PC-3 (cell line): Measurements from ENCODE around the gene SERGEF. TPM values are rescaled to one million over a fixed set of nuclear protein-coding genes. Genes with fewer than 3 reads are reported as not detected.

Source experiments
- ATAC-seq: fragments of 200-7000 bp; cut with Tn5 transposase; 2 replicates; pipeline ENCODE4 v1.9.1; 2020; ENCODE audit warnings: mild to moderate bottlenecking, moderate library complexity
- BruUV-seq: library from RNA; stranded (reverse); fragments of 400-500 nt; replicated peaks from 2 replicates; lab custom pipeline; 2021; lab: Mats Ljungman, UMichigan
- CTCF ChIA-PET: fragments of 300-600 bp; sonication (Branson Sonifier 250); formaldehyde crosslinking; loops from one replicate; lab custom pipeline; 2022; ENCODE audit warnings: antibody characterized with exemption; lab: Charles Lee
- POLR2A ChIA-PET: fragments of 300-600 bp; sonication (Branson Sonifier 250); formaldehyde crosslinking; loops from one replicate; lab custom pipeline; 2022; ENCODE audit warnings: antibody characterized with exemption; ENCODE audit not compliant: unreplicated experiment; lab: Charles Lee
- DNase-seq: peaks from one replicate; pipeline ENCODE4 v3.0.0-alpha.2; 2015
- H2AFZ ChIP-seq: fragments of 300-600 bp; sonication (generic); 2 replicates; pipeline ENCODE4 v1.6.0; 2016; ENCODE audit warnings: antibody characterized with exemption, low read length
- H3F3A ChIP-seq: fragments of 300-600 bp; sonication (generic); one replicate; pipeline ENCODE4 v1.6.0; 2017; ENCODE audit warnings: antibody characterized with exemption, low read length, control low read depth, mild to moderate bottlenecking; ENCODE audit not compliant: unreplicated experiment
- H3K27ac ChIP-seq: fragments of 300-600 bp; sonication (generic); 2 replicates; pipeline ENCODE4 v1.5.1; 2016; ENCODE audit warnings: mild to moderate bottlenecking, low read length
- H3K27me3 ChIP-seq: fragments of 300-600 bp; sonication (generic); 2 replicates; pipeline ENCODE4 v1.6.1; 2016; ENCODE audit warnings: low read length, mixed read lengths
- H3K36me3 ChIP-seq: fragments of 300-600 bp; sonication (generic); 2 replicates; pipeline ENCODE4 v1.6.1; 2016; ENCODE audit warnings: low read depth, mixed run types, low read length, mixed read lengths
- H3K4me1 ChIP-seq: fragments of 300-600 bp; sonication (generic); 2 replicates; pipeline ENCODE4 v1.5.1; 2016; ENCODE audit warnings: low read length; ENCODE audit not compliant: insufficient read depth
- H3K4me2 ChIP-seq: fragments of 300-600 bp; sonication (generic); 2 replicates; pipeline ENCODE4 v1.6.0; 2016; ENCODE audit warnings: low read length
- H3K4me3 ChIP-seq: fragments of 300-600 bp; sonication (generic); 2 replicates; pipeline ENCODE4 v1.5.1; 2016; ENCODE audit warnings: mild to moderate bottlenecking, low read length, mixed read lengths
- H3K79me2 ChIP-seq: fragments of 300-600 bp; sonication (generic); 2 replicates; pipeline ENCODE4 v1.6.1; 2017; ENCODE audit warnings: low read length, mixed read lengths
- H3K9ac ChIP-seq: fragments of 300-600 bp; sonication (generic); 2 replicates; pipeline ENCODE4 v1.6.0; 2016; ENCODE audit warnings: mild to moderate bottlenecking, low read length
- H3K9me2 ChIP-seq: fragments of 300-600 bp; sonication (generic); replicated peaks from 2 replicates; pipeline ENCODE4 v1.6.1; 2016; ENCODE audit warnings: mixed run types, low read length, mixed read lengths
- H3K9me3 ChIP-seq: fragments of 300-600 bp; sonication (generic); 2 replicates; pipeline ENCODE4 v1.6.1; 2016; ENCODE audit warnings: low read length, mixed read lengths
- H4K20me1 ChIP-seq: fragments of 300-600 bp; sonication (generic); 2 replicates; pipeline ENCODE4 v1.6.1; 2016; ENCODE audit warnings: low read length, mixed read lengths
- CTCF ChIP-seq: fragments of 300-600 bp; sonication (generic); conservative IDR thresholded peaks from 2 replicates; pipeline ENCODE4 v1.5.1; 2017; ENCODE audit warnings: antibody characterized with exemption, low read depth, mild to moderate bottlenecking, low read length
- EZH2 ChIP-seq: fragments of 300-600 bp; sonication (generic); IDR thresholded peaks from one replicate; pipeline ENCODE4 v1.6.1; 2017; ENCODE audit warnings: antibody characterized with exemption, mild to moderate bottlenecking, low read length; ENCODE audit not compliant: unreplicated experiment
- EZH2phosphoT487 ChIP-seq: fragments of 300-600 bp; sonication (generic); IDR thresholded peaks from 2 replicates; pipeline ENCODE4 v1.6.1; 2018; ENCODE audit warnings: mild to moderate bottlenecking, antibody characterized with exemption, low read length, borderline replicate concordance
- intact Hi-C: fragments of 100-400 bp; cut with micrococcal nuclease; formaldehyde crosslinking; loops from 2 replicates; pipeline ENCODE4 v1.9.0; 2023
- total RNA-seq: library from RNA; depleted of rRNA; stranded (reverse); fragments of >200 nt; gene quantifications from 2 replicates; pipeline ENCODE4 v1.2.3, GENCODE V29; 2014

Gene SERGEF
- total RNA-seq, 1 experiment from 2014 or later: 13.7 TPM

GRCh38 chr11:17813391-17814059 lies 199.3 kb downstream of the SERGEF start:
- intact Hi-C loops: no loop called here
- H3K27ac ChIP-seq: peak overlapping the region; percentile 17; the same call in 1 of the 2 replicates
- CTCF ChIA-PET: no interaction called here

GRCh38 chr11:17812865-17813187 lies 200.0 kb downstream of the SERGEF start:
- H3K9me2 ChIP-seq: no peaks in the 10 kb centered on the region
- H3K9me3 ChIP-seq: no peaks in the 10 kb centered on the region
- ChIA-PET POLR2A (no interaction called here), CTCF (no interaction called here)
- H3K27me3 ChIP-seq: no peaks in the 10 kb centered on the region
- H3K4me3 ChIP-seq: no peak overlapping the region
- H2AFZ ChIP-seq: no peak overlapping the region
- H3K79me2 ChIP-seq: no peaks in the 10 kb centered on the region
- DNase-seq: no peak
- peaks cover 38% of the 10 kb centered on the region for H3K4me1 ChIP-seq
- peak overlapping the region; percentile 17; the same call in 1 of the 2 replicates for H3K27ac ChIP-seq
- TF ChIP-seq EZH2 (no peak), CTCF (no peak), EZH2phosphoT487 (no peak)
- intact Hi-C loops: no loop called here
- ATAC-seq: no peak
- no peaks in the 10 kb centered on the region for H3F3A ChIP-seq
- no peak overlapping the region for H3K9ac ChIP-seq
- no TSS peak for BruUV-seq
- H4K20me1 ChIP-seq: no peaks in the 10 kb centered on the region
- peak overlapping the region; percentile 21; the same call in 1 of the 2 replicates for H3K4me2 ChIP-seq
- H3K36me3 ChIP-seq: no peaks in the 10 kb centered on the region

More at GRCh38 chr11:17813391-17814059, 199.3 kb downstream of the SERGEF start:
- no peaks in the 10 kb centered on the region for H3F3A ChIP-seq
- POLR2A ChIA-PET: no interaction called here
- peak; percentile 14; the same call in 1 of the 2 replicates for ATAC-seq
- H3K4me2 ChIP-seq: no peak overlapping the region
- DNase-seq: peak; percentile 28
- no peaks in the 10 kb centered on the region for H3K79me2 ChIP-seq
- no peak overlapping the region for H2AFZ ChIP-seq
- no peaks in the 10 kb centered on the region for H4K20me1 ChIP-seq
- H3K36me3 ChIP-seq: no peaks in the 10 kb centered on the region
- no peak overlapping the region for H3K9ac ChIP-seq
- H3K4me3 ChIP-seq: no peak overlapping the region
- BruUV-seq: no TSS peak
- no peaks in the 10 kb centered on the region for H3K9me3 ChIP-seq
- no peaks in the 10 kb centered on the region for H3K9me2 ChIP-seq
- H3K27me3 ChIP-seq: no peaks in the 10 kb centered on the region
- TF ChIP-seq EZH2phosphoT487: no peak
- TF ChIP-seq CTCF: no peak
- no peak for TF ChIP-seq EZH2
- peaks cover 38% of the 10 kb centered on the region for H3K4me1 ChIP-seq

GRCh38 chr11:17812091-17812864 lies 200.6 kb downstream of the SERGEF start:
- Histone ChIP-seq H3K36me3 (no peaks in the 10 kb centered on the region), H3K9ac (no peak overlapping the region), H3K4me2 (peak overlapping the region; percentile 21; the same call in 1 of the 2 replicates), H3K9me2 (no peaks in the 10 kb centered on the region), H3K9me3 (no peaks in the 10 kb centered on the region), H3K4me3 (no peak overlapping the region), H4K20me1 (no peaks in the 10 kb centered on the region), H3K27me3 (no peaks in the 10 kb centered on the region), H3K79me2 (no peaks in the 10 kb centered on the region), H3K4me1 (peaks cover 38% of the 10 kb centered on the region), H3F3A (no peaks in the 10 kb centered on the region), H3K27ac (peak overlapping the region; percentile 17; the same call in 1 of the 2 replicates), H2AFZ (no peak overlapping the region)
- TF ChIP-seq EZH2phosphoT487: no peak
- TF ChIP-seq EZH2: no peak
- TF ChIP-seq CTCF: no peak
- BruUV-seq: no TSS peak
- DNase-seq: peak; percentile 40
- CTCF ChIA-PET: no interaction called here
- peak; percentile 52 for ATAC-seq
- intact Hi-C loops: no loop called here
- POLR2A ChIA-PET: no interaction called here
